AG20443 (cell line): ENCODE data around the gene MUCL3.
"Not testable (repeated sequence)": the region's sequence is repeated elsewhere in the genome, so short reads cannot be mapped to it uniquely, and the experiment has no call there.

Experiments used
- DNase-seq: peaks from one replicate; pipeline ENCODE4 v3.0.0; 2012; ENCODE audit warnings: low spot score, mixed read lengths

Gene MUCL3

DNA sequence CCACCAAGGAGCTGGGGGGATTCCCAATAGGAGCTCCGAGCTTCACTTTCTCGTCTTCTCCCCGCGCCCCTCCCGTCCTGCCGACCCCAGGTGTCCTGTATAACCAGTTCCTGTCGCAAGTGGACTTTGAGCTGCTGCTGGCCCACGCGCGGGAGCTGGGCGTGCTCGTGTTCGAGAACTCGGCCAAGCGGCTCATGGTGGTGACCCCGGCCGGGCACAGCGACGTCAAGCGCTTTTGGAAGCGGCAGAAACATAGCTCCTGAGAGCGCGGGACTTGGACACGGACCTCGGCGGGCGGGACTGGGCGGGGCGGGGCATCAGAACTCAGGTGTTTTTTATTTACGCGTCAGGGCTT, 27.1 kb upstream of the MUCL3 start:
- DNase-seq: no peak

DNA sequence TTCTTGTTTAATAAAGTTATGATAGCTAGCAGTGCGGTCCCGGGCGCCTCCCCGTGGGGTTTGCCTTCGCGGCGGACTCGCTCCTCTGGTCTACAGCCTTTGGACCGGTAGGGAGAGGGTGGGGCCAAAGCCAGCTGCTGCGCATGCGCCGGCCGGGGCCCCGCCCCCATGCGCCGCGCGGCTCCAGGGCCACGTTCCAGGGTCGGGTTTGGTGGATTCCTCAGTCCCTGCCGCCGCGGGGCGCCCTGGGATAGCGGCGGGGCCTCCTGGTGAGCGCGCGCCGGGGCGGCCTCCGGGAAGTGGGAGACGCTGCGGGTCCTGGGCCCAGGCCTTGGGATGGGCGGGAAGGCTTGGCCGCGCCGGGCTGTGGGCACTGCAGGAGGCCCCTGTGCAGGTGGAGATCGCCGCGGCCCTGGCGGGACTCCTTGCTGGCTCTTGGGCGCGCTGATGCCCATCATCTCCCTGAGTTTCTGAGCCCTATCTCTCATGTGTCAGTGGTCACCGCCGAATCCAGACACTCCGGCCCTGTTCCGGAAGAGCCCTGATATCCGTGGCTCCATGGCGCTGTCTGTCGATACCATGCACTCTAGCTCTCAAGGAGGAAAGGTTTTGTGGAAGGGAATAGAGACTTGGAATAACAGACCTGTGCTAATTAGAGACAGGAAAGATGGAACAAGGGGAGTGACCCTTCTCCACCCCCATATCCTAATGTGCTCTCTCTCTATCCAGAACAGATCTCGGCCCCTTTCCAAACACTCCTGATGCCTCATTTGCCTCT, 26.5 kb upstream of the MUCL3 start, which contains the start of gene VARS2:
VARS2 (plus strand) TSS at position 163 of the 778 bp plus-strand sequence; CDS start at position 762, 599 bp downstream.
- peak; percentile 99 for DNase-seq

DNA sequence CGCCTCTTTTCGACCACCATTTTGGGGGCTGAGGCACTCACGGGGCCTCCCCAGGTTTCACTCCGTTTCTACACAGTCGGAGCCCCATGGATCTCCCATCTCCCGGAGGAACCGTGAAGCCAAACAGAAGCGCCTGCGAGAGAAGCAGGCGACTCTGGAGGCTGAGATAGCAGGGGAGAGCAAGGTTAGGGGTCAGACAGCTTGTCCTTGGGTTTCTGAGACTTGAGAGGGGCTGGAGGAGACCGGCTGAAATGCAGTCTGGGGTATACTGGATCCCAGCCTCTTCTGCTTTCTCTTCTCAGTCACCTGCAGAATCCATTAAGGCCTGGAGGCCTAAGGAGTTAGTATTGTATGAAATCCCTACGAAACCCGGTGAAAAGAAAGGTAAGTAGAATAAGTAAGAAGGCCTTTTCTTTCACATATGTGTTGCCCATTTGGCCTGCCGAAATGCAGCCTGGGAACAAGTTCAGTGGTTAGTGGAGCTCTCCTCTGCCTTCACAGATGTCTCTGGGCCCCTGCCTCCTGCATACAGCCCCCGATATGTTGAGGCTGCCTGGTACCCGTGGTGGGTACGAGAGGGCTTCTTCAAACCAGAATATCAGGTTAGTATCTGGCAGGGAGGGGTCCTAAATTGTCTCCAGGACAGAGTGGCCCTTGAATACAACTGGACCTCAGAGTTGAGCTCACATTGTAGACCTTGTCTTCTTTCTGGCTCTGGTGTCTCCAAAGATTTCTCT, 25.8 kb upstream of the MUCL3 start:
- DNase-seq: no peak

DNA sequence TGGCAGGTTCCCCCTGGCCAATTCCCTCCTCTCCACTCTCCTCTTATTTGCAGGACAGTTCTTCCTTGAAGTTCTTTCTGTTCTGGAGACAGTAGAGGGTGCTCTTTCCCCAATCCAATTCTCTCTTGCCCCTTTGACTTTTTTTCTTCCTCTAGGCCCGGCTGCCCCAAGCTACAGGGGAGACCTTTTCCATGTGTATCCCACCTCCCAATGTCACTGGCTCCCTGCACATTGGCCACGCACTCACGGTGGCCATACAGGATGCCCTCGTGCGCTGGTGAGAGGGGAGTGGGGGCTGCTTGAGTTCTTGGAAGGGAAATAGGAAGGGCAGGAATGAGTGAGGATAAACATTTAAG, 25.2 kb upstream of the MUCL3 start:
- DNase-seq: peak; percentile 86

DNA sequence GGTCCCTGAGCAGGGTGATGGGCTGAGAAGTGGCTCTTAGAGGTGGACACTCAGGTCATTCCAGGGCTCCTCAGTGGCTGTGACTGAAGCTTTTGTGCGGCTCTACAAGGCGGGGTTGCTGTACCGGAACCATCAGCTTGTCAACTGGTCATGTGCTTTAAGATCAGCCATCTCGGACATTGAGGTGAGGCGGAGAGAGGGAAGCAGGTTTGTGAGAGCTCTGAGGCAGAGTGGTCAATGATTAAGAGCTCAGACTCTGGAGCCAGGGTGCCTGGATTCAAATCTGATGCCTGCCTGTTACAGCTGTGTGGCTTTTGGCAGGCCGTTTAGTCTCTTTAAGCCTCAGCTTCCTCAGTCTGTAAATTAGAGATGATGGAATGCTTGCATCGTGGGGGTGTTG, 23.7 kb upstream of the MUCL3 start:
- no peak for DNase-seq

DNA sequence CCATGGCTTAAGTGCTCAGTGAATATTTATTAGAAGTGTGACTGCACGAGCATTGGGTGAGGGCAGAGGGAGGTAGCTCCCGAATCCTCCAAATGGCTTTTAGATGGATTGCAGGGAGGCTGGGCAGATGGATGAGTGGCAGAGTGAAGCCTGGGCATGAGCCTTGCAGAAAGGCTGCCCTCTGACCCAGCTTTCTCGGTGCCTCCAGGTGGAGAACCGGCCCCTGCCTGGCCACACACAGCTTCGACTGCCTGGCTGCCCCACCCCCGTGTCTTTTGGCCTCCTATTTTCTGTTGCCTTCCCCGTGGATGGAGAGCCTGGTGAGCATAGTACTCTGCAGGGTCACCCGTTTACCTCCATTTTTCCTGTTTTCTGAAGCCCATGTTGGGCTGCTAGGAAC, 23.3 kb upstream of the MUCL3 start:
- no peak for DNase-seq

DNA sequence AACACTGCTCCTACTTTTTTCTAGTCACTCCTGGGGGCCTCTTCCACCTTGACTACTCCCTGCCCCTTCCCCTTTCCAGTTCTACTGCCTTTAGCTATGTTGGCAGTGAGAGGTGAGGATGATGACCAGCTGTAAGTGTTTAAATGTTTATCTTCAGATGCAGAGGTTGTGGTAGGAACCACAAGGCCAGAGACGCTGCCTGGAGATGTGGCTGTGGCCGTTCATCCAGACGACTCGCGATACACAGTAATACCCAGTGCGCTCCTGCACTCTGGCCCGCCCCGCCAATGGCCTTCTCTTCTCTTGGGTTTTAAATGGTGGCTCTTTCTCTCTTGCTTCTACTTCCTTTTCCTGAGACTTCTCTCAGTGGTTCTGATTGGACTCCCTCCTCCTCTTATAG, 22.1 kb upstream of the MUCL3 start:
- DNase-seq: no peak

DNA sequence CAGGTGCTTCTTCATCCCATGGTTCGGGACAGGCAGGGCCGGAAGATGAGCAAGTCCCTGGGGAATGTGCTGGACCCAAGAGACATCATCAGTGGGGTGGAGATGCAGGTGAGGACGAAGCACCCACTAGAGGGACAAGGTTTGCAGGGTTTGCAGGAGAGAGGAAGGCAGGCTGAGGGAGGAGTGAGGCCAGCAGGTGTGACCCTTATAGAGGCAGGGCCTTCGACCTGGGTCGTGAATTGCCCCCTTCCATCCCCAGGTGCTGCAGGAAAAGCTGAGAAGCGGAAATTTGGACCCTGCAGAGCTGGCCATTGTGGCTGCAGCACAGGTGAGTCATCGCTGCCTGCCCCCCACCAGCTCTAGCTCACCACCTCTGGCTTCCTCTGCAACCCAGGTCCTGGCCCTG, 18.3 kb upstream of the MUCL3 start:
- DNase-seq: no peak

DNA sequence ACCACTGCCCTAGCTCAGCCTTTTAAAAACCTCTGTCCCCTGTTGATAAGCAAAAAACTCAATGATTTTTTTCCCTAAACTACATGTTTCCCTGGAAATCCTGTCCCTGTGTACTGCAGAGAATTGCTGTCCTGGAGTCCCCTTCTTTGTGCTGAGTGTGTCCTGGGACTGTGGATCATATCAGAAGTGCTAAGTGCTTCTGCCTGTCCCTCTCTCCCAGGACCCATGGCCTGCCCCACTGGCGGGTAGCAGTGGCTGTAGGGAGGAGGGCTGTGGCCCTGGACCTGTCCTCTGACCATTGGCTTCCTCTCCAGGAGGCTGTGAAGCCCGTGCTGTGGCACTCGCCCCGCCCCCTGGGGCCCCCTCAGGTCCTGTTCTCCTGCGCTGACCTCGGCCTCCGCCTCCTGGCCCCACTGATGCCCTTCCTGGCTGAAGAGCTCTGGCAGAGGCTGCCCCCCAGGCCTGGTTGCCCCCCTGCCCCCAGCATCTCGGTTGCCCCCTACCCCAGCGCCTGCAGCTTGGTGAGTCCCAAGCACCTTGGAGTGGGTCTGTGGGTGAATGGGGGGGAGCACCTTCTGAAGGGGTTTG, 16.6 kb upstream of the MUCL3 start:
- DNase-seq: not testable (repeated sequence)

DNA sequence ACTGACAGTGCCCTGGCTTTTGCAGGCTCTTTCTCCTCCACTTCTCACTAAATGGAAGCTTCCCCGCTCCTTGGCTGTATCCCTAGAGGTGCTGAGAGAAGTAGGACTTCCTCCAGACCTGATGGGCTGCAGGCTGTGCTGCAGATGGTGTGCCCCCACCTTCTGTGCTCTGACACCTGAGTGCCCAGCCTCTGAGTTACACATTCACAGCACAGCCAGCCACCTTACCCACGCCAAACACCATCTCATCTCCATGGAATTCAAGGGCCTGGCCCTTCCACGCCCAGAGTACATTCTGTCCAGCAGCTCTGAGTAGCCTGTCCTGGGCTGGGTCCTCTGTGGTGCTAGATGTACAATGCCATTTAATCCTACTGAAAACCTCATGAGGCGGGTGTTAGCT, 14.1 kb upstream of the MUCL3 start:
- DNase-seq: peak; percentile 60

DNA sequence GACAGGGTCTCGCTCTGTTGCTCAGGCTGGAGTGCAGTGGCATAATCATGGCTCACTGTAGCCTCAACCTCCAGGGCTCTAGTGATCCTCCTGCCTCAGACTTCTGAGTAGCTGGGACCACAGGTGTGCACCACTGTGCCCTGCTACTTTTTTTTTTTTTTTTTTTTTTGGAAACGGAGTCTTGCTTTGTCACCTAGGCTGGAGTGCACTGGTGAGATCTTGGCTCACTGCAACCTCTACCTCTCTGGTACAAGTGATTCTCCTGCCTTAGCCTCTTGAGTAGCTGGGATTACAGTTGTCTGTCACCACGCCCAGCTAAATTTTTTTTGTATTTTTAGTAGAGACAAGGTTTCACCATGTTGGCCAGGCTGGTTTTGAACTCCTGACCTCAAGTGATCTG, 13.7 kb upstream of the MUCL3 start:
- DNase-seq: not testable (repeated sequence)

DNA sequence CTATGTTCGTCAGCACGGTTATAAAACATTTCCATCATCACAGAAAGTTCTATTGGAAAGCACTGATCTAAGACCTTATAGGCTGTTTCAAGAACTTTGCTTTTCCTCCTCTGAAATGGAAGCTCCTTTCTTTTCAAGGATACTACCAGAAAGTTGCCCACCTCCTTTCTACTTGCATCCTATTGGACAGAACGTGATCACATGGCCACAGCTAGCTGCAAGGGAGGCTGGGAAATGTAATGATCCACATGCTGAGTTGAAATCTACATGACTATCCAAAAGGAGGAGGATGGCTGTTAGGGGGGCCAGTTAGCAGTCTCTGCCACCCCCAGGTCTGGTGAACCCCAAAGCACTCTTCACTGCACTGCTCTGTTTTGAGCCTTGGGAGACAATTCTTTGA, 12.1 kb upstream of the MUCL3 start:
- no peak for DNase-seq

DNA sequence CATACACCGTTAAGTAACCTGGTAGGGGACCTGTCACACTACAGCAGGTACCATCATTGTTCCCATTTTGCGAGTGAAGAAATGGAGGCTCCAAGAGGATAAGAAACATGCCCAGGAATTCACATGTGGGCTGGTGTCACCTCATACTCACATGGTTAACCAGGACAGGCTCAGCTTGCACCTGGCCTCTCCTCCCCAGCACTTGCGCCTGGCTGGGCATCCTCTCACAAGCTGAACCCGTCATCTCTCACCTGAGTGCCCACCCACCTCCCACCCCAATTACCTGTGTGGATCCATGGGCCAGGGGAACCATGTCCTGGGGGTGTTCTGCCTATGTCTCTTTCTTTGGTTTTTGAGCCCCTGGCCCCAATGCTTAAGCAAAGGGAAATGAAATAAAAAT, 10.3 kb upstream of the MUCL3 start:
- no peak for DNase-seq

DNA sequence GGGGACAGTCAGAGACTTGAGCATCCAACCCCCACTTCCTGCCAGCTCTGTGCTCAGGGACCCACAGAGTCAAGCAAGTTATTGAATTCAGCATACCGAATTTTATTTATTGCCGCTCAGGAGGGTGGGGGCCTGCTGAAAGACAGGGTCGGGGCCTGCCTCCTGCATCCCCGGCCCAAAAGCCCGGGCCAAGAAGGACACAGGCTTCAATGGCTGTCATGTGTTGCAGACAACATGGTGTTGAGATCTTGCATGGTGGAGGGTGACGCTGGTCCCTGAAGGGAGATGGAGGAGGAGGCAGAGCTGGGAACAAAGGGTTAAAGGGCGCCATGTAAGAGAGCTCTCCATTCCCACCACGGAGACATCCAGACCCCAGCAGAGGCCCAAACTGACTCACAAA, 9.5 kb upstream of the MUCL3 start:
- DNase-seq: no peak

DNA sequence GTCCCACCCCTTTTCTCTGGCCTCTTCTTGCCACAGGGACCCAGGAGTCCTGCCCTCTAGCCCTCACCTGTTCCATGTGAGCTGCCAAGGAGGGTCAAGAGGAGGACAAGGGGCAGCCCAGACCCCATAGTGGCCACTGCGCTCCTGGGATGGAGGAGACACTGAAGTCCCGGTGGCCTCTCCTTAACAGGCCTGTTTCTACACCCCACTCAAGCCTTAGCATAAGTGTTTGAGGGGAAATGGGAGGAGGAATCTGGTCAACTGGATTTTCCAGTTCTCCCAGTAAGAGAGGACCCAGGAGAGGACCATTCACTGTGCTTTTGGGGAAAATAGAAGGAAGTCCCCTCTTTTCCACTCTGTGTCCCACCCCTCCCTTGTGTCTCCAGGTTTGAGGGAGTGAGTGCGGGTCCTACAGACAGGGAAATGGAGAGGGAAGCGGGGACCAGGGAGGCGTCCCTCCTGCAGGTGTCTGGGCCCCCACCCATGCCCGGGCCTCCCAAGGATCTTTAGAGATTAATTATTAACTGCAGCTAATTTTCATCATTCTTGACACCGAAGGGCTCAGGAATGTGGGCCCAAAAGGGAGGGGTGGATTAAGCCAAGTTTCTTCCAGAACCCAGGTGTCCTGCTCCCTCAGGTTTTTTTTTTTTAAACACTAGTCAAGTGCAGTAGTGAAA, 8.7 kb upstream of the MUCL3 start, which contains the start of gene SFTA2:
SFTA2 (minus strand) TSS at position 202 of the 677 bp plus-strand sequence; CDS start at position 128, 74 bp downstream.
- DNase-seq: no peak

DNA sequence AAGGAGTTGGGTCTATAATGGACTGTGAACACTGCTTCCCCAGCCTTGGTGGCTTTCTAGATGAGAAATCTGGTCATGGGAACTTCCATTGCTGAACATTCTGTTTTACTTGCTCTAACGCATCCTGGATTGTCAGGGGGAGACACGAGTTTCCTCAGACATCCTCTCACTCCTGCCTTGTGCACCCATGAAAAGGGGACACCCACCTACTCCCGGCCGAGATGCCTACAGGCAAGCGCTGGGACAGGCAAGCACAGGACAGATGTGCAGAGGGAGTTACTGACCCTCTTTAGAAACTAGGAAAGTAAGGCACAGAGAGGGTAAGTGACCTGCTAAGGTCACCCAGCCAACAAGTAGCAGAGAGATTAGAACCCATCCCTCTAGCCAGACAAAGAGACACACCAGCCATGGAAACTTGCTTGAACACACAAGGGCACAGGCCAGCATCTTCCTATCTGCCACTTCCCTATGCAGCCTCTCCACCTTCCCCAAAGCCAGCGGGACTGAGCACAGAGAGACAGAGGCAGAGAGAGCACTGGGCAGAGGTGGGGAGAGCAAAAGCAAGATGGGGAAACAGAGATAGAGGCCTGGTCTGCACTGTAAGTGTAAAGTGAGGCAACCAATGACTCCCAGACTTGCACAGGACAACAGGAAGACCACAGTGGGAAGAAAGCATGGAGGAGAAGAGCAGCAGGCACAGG, 8.0 kb upstream of the MUCL3 start:
- DNase-seq: no peak

DNA sequence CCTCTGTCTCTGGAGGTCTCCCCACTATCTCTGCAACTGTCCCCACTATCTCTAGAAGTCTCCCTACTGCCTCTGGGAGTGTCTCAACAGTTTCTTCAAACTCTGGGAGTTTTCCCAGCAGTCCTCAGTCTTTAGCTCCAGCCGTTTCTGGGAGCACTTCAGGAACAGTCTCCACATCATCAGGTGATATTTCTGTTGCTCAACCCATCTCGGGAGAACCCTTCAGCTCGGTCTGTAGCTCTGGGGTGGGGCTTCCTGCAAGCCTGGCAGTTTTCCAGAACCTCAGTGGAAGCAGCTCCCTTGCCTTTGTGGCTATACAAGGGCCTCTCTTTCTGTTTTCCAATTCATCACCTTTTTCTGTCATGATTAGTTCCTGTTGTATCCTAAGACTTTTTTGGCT, 5.8 kb upstream of the MUCL3 start:
- no peak for DNase-seq

DNA sequence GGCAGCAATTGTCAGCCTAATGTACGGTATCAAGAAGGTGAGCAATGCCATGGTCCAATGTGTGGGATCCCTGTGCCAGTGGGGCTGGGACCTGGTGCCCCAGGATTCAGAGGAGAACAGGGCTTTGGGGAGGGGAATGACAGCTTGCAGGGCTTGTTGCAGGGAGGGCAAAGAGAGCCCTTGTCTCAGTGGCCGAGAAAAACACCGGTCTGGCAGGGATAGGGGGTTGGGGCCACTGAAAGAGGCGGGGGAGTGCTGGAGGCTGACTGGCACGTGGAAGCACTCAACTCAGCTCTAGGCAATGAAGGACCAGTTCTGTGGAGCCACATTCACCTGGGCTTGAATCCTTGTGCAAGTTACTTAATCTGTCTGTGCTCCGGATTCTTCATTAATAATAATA, 3.5 kb upstream of the MUCL3 start:
- DNase-seq: no peak

DNA sequence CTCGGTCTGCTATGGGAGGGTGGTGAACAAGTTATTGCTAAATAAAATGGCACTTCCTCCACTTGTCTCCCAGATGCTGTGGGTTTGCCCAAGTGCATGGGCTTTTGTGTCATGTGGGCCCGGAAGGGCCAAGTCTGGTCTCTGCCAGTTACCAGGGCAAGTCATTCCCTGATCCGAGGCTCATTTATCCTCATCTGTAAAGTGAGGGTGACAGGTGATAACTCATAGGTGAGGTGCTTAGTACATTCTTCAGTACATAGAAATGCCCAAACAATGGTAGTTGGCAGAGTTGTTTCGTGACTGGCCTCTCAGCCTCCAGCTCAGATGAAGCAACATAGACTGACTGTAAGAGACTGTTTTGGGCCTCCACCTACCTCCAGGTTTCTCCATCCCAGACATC, 2.0 kb upstream of the MUCL3 start:
- DNase-seq: no peak

DNA sequence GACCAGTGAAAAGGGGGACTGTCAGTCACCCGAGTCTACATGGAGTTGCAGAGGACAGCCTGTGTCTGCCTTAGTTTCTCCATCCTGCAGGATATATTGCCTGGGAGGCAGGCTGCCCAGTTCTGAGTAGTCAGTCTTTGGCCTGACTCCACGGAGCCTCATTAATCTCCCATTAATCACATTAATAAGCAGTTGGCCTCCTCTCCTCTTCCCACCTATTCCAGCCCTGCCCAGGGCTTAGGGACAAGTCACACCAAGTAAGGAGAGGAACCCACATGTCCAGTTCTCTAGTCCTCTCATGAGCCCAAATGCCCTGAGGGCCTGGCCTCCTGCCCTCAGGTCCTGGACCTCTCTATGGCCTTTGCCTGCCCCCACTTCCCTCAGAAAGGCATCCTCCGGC, 1.3 kb upstream of the MUCL3 start:
- peak; percentile 34 for DNase-seq

DNA sequence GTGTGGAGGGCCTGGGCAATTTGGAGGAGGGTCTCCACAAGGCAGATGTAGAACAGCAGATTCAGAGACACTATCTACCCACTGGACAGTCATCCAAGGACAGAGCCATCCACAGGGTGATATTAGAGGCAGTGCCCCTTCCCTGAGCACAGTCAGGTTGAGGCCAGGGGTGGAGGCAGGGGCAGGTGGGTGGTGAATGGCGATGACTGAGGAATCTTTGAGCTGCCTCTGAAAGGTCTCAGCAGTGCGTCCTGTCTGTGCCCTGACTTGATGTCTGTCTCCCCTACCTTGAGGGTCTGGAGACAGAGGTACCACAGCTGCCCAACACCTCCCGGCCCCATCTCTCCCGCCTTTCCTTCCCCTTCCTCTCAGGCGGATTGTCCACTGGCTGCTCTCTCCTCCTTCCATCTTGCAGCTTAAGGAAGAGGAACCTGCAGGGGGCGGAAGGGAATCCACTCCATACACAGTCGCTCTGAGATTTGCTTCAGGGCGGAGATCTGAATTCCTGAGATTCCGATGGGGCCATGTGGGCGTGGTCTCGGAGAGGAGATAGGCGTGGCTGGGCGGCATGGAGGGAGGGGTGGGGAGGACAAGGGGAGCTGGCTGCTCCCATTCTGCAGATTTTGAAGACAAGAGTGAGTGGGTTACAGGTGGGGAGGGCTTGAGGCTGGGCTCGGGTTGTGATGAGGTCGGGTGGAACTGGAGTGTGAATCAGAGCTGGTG, 1.7 kb downstream of the MUCL3 start:
- DNase-seq: peak; percentile 96
